Measurements from ENCODE around the gene SMG7.

Gene SMG7

DNA sequence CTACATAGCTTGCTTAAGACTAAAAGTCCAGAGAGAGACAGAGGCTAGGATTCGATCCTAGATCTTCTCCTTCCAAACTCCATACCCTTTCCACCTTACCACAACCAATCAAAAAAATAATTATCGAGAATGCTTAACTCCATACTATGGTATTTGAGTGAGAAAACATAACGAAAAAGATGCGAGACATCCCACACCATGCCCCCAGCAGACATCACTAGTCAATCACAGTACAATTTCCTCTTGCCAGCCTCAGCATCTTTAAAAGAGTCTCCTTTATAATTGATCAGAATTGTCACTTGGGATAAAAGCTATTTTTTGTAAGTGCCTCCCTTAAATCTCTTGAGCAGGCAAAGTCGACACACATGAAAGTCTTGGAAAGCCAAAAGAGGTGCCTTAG lies 117.1 kb downstream of the SMG7 start:
- Histone ChIP-seq H3F3A (ENCODE audit: control insufficient read depth, insufficient read depth) (no peaks in the 10 kb centered on the region), H3K4me1 (ENCODE audit: control insufficient read depth, low read length) (peaks cover 43% of the 10 kb centered on the region), H3K4me3 (ENCODE audit: low read length) (no peak overlapping the region), H3K4me2 (ENCODE audit: low read length) (no peak overlapping the region; the same call in 1 of the 2 replicates), H3K27ac (ENCODE audit: low read depth, low read length) (no peak overlapping the region), H4K20me1 (ENCODE audit: control insufficient read depth, insufficient read depth, low read depth, low read length) (no peaks in the 10 kb centered on the region), H3K9me3 (ENCODE audit: control insufficient read depth, insufficient read depth, low read length) (no peaks in the 10 kb centered on the region), H3K27me3 (ENCODE audit: control insufficient read depth, low read length) (peaks cover 5% of the 10 kb centered on the region), H3K36me3 (ENCODE audit: control insufficient read depth, low read length) (no peaks in the 10 kb centered on the region), H3K9me2 (replicated peaks; ENCODE audit: control insufficient read depth, low read length) (no peaks in the 10 kb centered on the region), H3K79me2 (ENCODE audit: control insufficient read depth, low read length) (no peaks in the 10 kb centered on the region)
- TF ChIP-seq EZH2phosphoT487 (IDR thresholded peaks at IDR 0.05; ENCODE audit: borderline replicate concordance, low read length) (no peak), CTCF (IDR thresholded peaks at IDR 0.05; ENCODE audit: low read depth, low read length, poor library complexity, severe bottlenecking) (no peak)

DNA sequence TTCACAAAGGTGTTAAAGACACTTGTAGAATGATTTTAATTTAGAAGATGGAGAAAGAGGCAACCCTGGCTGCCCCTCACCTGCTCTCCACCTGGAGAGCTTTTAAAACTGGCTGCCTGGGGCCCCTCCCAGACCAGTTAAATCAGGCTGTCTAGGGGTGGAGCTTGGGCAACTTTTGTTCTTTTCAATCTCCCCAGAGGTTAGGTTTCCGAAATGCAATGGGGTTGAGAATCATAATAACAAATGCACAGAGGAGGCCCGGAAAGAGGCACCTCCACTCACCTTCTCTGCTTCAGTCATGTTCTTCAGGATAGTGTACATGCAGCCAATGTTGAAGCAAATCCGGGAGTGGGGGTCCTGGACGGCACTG lies 117.6 kb downstream of the SMG7 start:
- peaks cover 41% of the 10 kb centered on the region for H3K4me1 ChIP-seq (ENCODE audit: control insufficient read depth, low read length)
- H3K9me2 ChIP-seq (replicated peaks; ENCODE audit: control insufficient read depth, low read length) = no peaks in the 10 kb centered on the region
- no peaks in the 10 kb centered on the region for H3K79me2 ChIP-seq (ENCODE audit: control insufficient read depth, low read length)
- no peaks in the 10 kb centered on the region for H3K36me3 ChIP-seq (ENCODE audit: control insufficient read depth, low read length)
- no peaks in the 10 kb centered on the region for H3K9me3 ChIP-seq (ENCODE audit: control insufficient read depth, insufficient read depth, low read length)
- TF ChIP-seq CTCF (IDR thresholded peaks at IDR 0.05; ENCODE audit: low read depth, low read length, poor library complexity, severe bottlenecking) (no peak), EZH2phosphoT487 (IDR thresholded peaks at IDR 0.05; ENCODE audit: borderline replicate concordance, low read length) (no peak)
- H3K27ac ChIP-seq (ENCODE audit: low read depth, low read length) = peak overlapping the region; percentile 25; the same call in 1 of the 2 replicates
- peak overlapping the region; percentile 23 for H3K4me3 ChIP-seq (ENCODE audit: low read length)
- no peaks in the 10 kb centered on the region for H3F3A ChIP-seq (ENCODE audit: control insufficient read depth, insufficient read depth)
- no peaks in the 10 kb centered on the region for H4K20me1 ChIP-seq (ENCODE audit: control insufficient read depth, insufficient read depth, low read depth, low read length)
- H3K4me2 ChIP-seq (ENCODE audit: low read length) = peak overlapping the region; percentile 48
- H3K27me3 ChIP-seq (ENCODE audit: control insufficient read depth, low read length) = peaks cover 2% of the 10 kb centered on the region; the same call in 1 of the 2 replicates

GRCh38 chr1:183590244-183591191 lies 118.2 kb downstream of the SMG7 start, which contains the start of gene NCF2:
Gene NCF2, minus strand, starts transcription at chr1:183590459. Its CDS starts 130 bp downstream, at chr1:183590329.
- Histone ChIP-seq H4K20me1 (ENCODE audit: control insufficient read depth, insufficient read depth, low read depth, low read length) (no peaks in the 10 kb centered on the region), H3K4me2 (ENCODE audit: low read length) (peak within 1 kb of the TSS; percentile 48), H3K27me3 (ENCODE audit: control insufficient read depth, low read length) (peaks cover 2% of the 10 kb centered on the region; the same call in 1 of the 2 replicates), H3F3A (ENCODE audit: control insufficient read depth, insufficient read depth) (no peaks in the 10 kb centered on the region), H3K9me2 (replicated peaks; ENCODE audit: control insufficient read depth, low read length) (no peaks in the 10 kb centered on the region), H3K36me3 (ENCODE audit: control insufficient read depth, low read length) (no peaks in the 10 kb centered on the region), H3K9me3 (ENCODE audit: control insufficient read depth, insufficient read depth, low read length) (no peaks in the 10 kb centered on the region), H3K27ac (ENCODE audit: low read depth, low read length) (peak within 1 kb of the TSS; percentile 25; the same call in 1 of the 2 replicates), H3K4me1 (ENCODE audit: control insufficient read depth, low read length) (peaks cover 38% of the 10 kb centered on the region), H3K4me3 (ENCODE audit: low read length) (peak within 1 kb of the TSS; percentile 23), H3K79me2 (ENCODE audit: control insufficient read depth, low read length) (no peaks in the 10 kb centered on the region)
- TF ChIP-seq EZH2phosphoT487 (IDR thresholded peaks at IDR 0.05; ENCODE audit: borderline replicate concordance, low read length) (no peak), CTCF (IDR thresholded peaks at IDR 0.05; ENCODE audit: low read depth, low read length, poor library complexity, severe bottlenecking) (no peak)
